8988T (cell line): ENCODE results near the gene ERFE.

Source experiments
- DNase-seq: peaks from one replicate; pipeline ENCODE4 v3.0.0; 2011

Gene ERFE

DNA sequence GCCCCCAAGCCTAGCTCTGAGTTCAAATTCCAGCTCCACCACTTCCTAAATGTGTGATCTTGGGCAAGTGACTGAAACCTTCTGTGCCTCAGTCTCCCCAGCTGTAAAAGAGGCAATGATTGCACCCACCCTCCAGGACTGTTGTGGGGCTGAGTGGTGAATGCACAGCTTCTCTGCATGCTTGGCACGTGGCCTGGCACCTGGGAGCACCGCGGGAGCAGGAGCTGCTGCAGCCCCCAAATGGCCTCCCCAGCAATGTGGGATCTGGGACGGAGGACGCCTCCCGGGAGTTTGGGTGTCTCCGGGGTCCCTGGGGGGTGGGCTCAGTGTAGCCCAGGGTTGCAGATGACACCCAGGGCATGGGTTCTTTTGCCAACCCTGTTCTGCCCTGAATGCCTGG is 18.7 kb upstream of the ERFE start:
- no peak for DNase-seq

DNA sequence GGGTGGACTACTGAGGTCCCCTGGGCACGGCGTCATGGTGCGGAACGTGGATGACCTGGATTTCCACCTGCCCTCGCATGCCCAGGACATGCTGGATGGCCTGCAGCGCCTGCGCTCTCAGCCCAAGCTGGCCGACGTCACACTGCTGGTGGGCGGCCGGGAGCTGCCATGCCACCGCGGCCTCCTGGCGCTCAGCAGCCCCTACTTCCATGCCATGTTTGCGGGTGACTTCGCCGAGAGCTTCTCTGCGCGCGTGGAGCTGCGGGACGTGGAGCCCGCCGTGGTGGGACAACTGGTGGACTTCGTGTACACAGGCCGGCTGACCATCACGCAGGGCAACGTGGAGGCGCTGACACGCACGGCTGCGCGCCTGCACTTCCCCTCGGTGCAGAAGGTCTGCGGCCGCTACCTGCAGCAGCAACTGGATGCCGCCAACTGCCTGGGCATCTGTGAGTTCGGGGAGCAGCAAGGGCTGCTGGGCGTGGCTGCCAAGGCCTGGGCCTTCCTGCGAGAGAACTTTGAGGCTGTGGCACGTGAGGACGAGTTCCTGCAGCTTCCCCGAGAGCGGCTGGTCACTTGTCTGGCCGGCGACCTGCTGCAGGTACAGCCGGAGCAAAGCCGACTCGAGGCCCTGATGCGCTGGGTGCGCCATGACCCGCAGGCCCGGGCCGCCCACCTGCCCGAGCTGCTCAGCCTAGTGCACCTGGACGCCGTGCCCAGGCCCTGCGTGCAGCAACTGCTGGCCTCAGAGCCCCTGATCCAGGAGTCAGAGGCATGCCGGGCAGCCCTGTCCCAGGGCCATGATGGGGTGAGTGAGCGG is 17.8 kb upstream of the ERFE start:
- no peak for DNase-seq

DNA sequence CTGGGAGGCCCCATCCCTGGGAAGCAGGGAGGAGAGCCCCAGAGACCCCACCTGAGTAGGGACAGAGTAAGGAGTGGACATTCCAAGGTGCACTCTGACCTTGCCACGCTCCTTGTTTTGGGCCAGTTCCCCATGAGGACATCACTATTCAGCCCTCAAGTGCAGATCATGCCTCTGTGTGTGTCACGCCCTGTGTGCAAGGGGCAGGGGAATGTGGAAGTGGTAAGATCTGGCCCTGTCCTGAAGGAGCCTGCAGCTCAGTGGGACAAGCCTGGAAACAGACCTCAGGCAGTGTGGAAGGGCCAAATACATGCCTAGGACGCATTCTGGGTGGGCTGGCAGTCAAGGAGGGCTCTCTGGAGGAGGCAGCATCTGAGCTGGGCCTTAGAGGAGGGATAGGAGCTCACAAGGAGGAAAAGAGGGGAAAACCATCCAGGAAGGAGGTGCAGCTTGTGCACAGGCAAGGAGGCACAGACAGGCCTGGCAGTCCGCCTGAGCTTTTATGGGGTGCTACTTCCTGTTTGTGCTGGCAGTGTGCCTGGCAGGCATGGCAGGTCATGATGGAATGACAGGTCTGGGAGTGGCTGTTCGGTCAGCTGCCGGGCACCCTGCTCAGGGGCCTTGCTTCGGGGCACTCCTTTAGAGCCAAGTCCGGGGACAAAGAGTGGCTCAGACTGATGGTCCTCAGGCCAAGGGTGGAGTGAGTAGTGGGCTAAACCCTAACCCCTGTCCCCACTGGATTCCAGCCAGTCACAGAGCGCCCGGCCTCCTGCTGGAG is 17.0 kb upstream of the ERFE start:
- DNase-seq: no peak

DNA sequence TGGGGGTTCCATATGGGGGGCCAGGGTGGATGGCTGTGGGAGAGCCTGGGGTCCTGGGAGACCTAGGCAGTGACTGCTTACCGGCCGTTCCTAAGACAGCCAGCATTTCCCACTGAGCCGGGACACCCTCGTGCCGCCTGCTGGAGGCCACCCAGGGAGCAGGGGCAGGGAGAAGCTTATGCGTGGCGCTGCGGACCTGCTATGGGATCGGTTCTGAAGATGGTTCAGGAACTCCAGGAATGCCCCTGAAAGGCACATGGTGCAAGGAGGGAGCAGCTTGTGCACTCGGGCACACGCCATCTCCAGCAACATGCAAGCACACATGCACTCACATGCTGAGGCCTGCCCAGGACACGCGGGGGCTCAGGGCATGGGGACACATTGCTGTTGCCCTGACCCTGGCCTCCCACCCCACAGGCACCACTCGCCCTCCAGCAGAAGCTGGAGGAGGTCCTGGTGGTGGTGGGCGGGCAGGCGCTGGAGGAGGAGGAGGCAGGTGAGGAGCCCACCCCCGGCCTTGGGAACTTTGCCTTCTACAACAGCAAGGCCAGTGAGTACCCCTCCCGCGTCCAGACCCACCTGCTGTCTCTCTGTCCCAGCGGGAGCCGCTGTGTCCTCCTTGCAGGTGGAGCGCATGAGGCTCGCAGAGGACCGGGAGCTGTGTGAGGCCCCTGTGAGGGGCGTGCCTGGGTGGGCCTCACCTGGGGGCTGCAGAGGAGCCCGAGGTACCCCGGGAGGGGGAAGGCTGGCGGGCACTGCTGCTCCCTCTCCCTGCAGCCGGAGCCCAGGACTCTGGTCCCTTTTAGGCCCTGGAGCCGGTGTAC is 16.2 kb upstream of the ERFE start:
- no peak for DNase-seq

DNA sequence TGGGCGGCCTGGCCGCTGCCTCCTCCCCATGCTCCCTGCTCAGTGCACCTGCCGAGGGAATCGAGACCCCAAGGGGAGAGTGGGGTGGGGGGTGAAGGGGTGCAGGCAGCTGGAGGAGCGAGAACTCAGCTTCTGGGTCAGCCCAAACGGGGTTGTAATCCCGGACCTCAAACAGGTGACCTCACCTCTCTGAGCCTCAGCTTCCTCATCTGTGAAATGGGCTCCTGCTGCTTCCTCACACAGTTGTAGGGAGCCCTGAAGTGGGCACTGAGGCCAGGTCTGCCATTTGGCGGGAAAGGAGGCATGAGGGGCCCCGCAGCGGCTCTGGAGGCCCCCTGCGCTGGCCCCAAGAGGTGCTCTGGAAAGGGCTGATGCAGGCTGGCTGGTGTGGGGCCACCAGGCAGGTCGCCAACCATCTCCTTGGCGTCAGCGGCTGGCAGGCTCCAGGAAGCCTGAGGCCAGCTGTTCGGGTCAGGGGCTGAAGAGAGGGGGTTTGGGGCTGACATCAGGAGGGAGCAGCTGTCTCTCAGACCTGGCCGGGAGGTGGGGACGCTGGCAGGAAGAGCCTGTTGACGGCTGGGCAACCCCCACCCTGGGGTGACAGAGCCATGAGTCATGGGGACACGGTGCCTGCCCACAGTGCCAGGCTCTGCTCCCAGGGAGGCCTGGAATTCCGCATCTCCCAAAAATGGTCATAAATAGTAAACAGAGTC is 15.4 kb upstream of the ERFE start:
- peak; percentile 89 for DNase-seq

DNA sequence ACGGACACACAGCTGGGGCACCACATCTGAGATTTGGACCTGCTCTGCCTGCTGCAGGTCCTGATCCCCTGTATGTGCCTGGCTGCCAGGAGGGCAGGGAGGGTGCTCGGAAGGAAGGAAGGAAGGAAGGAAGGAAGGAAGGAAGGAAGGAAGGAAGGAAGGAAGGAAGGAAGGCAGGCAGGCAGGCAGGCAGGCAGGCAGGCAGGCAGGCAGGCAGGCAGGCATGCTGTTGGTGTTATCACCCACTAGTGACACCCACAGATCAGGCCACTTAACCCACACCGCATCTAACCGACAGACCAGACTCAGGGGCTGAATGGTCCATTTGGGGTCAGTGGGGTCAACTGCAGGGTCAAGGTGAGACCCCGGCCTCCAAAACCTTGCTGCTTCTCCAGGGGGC is 14.5 kb upstream of the ERFE start:
- no peak for DNase-seq

DNA sequence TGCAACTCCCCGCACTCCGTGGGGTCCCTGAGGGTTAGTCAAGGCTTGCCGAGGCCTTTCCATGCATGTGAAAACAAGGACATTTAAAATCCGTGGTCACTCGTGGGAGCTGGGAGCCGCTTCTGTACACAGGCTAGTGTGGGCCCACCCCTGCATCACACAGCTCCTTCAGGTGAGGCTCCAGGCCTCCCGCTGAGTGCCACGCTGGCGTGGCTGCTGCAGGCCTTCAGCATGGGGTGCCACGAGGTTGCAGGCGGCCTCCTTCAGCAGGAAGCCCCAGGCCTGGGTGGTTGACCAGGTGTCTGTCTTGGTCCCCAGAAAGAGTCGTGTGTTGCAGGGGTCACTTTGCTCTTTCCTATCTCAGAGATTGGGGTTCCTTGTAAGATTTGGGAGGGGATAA is 13.7 kb upstream of the ERFE start:
- no peak for DNase-seq

DNA sequence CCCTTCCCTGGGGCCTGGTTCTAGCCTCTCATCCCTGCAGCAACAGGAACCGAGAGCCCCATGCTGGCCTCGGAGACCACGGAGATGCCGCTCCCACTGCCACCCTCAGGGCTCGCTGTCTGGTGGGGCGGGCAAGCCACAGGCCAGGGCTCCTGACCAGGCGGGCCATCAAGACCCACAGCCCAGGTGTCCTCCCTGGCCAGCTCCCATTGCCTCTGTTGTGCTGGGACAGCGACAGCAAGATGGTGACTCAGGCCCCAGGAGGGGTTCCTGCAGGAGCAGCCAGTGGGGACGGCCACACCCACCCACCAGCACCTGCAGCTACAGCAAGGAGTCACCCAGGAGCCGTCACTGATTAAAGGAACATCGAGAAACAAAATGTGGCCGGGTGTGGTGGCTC is 12.9 kb upstream of the ERFE start:
- no peak for DNase-seq

DNA sequence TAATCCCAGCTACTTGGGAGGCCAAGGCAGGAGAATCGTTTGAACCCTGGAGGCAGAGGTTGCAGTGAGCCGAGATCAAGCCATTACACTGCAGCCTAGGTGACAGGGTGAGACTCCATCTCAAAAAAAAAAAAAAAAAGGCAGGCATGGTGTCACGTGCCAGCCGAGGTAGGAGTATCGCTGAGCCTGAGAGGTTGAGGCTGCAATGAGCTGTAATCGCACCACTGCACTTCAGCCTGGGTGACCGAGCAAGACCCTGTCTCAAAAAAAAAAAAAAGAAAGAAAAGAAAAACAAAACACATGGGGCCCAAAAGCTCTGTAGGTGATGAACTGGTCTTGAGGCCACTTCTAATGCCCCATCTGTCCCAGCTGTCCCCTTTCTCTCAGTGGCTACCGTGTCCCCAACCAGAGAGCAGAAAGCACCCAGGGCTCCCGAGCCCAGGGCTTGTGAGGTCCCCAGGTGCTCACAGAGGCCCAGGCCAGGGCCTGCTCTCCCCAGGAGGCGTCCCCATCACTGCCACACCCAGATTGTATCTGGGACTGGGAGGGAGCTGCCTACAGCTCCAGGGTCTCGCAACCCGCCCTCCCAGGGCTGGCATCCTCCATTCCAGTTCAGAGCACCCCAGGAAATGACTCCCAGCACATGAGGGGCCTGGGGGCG is 11.8 kb upstream of the ERFE start:
- DNase-seq: no peak

DNA sequence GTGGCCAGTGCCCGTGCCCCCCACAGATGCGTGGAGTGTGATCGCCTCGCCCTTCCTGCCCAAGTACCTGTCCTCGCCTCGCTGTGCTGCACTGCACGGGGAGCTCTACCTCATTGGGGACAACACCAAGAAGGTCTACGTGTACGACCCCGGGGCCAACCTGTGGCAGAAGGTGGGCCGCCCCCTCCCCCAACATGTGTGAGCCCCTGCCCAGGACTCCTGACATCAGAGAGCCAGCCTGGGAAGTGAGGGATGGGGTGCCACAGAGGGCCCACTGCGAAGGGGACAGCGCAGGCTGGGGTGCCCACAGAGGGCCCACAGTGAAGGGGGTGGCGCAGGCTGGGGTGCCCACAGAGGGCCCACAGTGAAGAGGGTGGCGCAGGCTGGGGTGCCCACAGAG is 9.8 kb upstream of the ERFE start:
- no peak for DNase-seq

DNA sequence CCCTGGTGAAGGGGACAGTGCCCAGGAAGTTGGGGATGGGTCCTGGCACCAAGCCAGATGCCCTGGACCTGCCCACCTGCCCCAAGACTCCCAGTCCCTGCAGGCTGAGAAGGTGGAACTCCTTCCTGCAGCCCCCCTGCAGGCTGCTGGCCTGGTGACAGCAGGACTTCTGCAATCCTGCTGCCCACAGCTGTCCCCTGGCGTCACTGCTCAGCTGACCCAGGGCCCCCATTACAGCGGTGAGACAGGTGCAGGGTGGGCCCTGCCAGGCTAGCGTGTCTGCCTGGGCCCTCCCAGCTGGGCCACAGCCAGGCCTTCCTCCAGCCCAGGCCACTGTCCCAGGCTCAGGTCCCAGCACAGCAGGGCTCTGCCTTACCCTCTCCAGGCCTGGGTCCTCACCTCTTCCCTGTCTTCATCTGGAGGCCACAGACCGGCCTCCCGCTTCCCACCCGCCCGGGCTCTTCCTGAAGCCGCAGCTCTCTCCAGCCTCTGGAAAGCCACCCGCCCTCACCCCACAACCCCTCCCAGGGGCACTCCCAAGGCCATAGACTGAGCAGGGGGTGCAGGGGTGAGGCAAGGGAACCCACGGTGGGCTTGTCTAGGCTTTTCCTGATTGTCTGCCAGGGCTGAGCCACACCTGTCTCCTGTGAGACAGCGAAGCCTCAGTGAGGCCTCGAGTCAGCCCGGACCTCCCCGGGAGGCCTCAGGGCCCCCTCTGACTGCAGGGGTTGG is 8.8 kb upstream of the ERFE start:
- no peak for DNase-seq

DNA sequence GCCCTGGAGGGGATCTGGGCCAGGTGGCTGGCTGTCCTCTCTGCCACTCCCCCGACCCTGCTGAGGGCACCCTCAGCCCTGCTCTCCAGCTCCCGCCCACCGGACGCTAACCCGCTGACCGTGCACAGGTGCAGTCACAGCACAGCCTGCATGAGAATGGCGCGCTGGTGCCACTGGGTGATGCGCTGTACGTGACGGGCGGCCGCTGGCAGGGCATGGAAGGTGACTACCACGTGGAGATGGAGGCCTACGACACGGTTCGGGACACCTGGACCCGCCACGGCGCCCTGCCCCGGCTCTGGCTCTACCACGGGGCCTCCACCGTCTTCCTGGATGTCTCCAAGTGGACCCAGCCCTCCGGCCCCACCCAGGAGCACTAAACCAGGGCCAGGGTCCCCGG is 8.1 kb upstream of the ERFE start:
- DNase-seq: no peak

DNA sequence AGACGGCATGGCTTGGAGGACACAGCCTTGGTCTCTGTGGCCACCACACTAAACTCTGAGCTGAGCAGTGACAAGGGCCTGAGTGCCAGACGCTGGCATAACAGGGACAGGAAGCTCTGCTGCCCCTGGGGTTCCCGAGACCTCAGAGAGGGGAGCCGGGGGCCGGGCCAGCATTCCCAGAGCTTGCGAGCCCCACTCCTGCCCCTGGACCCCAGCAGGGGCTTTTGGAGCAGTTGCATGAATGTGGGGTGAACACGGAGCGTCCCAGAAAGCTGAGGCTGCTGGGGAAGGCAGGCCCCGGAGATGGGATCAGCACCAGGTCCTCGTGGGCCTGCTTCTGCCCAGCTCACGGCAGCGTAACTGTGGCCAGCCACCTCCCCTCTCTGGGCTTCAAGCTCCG is 7.6 kb upstream of the ERFE start:
- no peak for DNase-seq

DNA sequence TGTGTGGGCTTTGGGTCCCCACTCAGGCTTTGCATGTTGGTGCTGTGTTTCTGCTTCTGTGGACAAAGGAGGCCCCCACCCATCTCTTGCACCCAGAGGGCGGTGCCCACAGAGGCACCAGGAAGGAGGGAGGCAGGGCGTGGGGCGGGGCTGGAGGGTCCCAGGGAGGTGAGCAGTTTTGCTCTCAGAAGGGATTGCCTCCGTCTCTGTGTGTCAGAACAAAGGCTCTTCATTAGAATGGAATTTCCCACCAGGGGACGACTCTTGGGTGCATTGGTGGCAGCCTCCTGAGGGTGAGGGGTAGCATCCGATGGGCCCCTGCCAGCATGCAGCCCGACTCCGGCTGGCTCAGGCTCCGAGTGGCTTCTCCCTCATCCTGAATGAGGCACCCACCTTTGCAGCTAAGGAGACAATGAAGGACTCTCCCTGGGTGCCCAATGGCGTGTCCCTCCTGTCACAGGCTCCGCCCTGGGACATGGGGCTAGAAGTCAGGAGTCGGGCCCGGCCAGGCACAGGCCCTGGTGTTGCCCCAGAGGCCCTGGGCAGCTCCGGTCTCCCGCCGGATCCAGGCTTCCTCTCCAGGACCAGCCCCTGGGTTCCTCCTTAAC is 7.0 kb upstream of the ERFE start:
- no peak for DNase-seq

DNA sequence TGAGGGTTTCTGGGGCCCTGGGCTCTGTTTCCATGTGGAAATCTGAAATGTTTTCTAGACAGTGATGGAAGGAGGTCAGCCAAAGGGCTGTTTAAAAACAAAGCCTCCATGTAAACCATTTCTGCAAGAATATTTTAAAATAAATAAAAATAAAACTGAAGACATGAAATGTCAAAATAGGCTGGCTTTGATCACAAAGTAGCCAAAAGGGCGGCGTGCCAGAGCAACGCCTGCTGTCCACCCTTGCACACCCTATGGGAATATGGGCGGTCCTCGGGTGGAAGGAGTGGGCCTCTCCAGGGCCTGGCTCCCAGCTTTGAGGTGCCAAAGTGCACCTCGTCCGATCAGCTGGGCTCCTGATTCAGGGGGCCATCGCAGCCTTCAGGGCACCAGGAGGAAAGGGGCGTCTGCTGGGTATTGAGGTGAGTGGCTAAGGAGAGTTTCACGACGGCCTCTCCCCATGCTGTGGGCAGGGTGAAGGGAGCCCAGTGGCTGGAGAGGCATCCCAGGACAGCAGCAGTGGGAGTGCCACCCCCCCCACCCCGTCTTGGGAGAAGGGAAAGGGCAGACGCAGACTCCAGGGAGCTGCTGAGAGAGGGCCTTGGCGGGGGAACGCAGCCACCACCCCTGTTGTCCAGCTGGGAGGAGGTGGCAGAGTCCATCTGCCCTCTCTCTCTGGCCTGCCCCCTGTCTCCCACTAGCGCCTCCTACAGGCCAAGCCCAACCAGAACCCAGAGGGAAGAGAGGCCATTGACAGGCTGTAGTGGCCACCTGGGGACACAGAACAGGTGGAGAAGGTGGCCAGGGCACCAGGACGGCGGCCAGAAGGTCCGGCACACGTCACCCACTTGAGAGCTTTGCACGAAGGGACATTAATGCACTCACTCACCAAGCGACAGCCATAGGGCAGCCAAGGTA is 5.7 kb upstream of the ERFE start:
- DNase-seq: no peak

DNA sequence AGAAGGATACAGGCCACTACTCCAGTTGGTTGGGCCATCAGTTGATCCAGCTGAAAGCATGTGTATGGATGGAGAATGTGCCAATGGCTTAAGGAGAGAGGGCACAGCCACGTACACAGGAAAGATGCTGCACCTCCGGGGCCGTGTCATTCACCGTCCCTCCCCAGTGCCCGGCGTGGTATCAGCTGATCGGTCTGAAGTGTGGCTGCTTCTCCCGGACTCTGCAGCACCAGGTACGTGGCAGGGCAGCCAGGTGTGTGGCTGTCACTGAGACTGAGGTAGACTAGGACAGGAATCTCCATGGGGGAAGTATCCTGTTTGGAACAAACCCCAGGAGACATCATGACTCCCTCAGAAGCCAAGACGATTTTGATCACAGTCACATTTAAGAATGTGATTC is 4.2 kb upstream of the ERFE start:
- DNase-seq: no peak

DNA sequence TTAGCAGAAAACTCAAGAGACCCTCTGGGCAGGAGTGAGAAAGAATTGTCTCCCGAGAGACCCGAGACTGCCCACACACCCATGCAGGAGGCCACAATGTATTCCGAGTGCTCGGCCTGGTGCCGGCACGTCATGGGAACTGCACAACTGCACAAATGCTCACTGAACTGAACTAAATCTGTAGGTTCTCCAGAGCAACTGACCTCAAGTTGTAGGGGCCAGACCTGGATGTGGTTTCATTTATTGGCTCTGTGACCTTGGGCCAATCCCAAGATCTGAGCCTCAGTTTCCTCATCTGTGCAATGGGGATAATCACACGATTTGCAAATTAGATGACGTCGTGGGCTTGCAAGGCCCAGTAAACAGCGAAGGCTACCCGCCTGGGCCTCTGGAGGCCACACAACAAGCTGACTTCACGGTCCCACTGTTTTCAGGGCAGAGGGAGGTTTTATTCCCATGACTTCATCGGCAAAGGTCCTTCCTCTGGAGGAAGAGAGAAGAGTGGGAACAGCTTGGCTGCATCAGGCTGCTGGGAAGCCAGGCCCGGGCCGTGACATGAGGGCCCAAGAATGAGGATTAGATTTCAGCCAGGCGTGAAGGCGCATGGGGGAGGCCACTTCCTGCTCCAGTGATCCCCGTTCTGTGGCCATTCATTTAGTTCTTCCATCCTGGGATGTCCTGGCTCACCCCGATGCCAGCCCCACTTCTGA is 3.6 kb upstream of the ERFE start:
- DNase-seq: no peak

DNA sequence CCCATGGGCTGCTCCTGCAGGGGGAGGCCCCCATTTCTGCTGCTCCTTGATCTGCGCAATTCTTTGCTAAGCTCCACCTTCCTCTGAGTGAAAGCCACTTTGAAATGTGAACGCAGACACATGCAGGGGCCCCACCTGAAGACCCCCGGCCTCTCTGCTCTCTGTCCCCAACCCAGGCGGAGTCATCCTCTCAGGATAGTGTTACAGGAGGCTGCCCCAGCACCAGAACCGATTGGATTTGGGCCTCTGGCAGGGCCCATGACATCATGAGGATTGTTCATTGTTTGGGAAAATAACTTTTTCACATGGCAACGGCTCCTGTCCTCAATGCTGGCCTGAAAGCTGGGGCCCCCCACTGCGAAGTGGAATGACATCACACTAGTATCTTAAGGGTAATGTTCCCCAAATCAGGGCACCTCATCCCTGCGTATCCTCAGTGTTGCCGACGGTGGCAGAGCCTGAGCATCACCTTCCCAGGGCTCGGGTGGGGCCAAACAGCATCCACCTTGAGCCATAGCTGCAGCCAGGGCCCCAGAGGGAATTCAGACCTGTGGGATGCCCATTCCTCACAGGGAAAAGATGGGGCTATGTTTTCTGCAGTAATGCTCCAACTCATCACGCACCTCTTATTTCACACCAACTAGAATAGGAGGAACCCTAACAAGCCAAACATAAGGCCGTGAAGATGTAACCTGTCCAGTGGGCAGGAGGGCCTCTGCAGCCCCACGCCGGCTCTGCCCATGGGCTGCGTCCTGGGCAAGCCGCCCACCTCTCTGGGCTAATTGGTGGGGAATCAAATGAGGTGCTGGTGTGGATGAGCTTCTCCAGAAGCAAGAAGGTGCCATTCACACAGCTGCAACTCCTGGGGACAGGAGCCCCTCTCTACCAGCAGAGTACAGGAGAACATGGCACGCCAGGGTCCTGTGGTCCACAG is 2.7 kb upstream of the ERFE start:
- no peak for DNase-seq
